ENCODE measurements around the gene IGFL4.

The IGFL4 gene

DNA sequence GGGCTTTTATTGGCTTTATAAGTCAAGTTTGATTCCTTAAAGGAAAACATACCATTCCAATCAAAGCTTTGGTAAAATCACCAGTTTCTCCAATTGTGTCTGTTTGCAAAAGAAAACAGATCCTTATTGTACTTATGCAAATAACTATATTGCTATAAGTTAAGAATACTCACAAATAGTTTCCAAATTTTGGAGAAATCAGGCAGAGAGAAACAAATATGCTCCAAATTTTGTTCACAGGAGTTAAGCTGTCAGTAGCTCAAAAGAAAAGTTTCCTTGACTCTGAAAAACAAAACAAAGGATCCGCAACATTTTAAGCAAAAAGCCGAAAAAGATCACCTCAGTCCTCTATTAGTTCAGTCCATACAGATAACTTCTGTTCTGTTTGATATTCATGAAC, 19.2 kb upstream of the IGFL4 start:
- no peak for DNase-seq

DNA sequence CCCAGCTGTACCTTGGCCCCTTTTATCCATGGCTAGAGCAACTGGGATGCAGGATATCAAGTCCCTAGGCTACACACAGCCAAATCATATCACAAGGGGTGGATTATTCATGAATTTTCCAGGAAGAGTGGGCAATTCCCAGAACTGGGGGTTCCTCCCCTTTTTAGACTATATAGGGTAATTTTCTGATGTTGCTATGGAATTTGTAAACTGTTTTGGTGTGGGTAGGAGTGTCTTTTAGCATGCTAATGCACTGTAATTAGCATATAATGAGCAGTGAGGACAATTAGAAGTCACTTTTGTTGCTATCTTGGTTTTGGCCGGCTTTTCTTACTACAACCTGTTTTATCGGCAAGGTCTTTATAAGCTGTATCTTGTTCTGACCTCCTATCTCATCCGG, 18.0 kb upstream of the IGFL4 start:
- no peak for DNase-seq

DNA sequence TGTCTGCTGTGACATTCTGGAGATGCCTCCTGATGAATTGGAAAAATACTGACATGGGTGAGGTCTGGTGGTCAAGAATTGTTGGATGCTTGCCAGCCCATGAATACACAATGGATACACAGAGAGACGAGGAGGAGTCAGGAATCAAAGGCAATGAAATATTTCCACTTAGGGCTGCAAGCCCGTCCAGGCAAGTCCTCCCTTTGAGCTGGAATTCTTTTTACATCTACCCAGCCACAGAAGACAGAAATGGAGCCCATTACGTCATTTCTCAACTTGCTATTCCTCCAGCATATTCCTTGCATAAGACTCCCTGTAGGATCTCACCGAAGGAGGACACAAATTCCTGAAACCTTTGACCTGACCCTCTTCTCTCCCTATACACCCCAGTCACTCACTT, 15.7 kb upstream of the IGFL4 start:
- no peak for DNase-seq

DNA sequence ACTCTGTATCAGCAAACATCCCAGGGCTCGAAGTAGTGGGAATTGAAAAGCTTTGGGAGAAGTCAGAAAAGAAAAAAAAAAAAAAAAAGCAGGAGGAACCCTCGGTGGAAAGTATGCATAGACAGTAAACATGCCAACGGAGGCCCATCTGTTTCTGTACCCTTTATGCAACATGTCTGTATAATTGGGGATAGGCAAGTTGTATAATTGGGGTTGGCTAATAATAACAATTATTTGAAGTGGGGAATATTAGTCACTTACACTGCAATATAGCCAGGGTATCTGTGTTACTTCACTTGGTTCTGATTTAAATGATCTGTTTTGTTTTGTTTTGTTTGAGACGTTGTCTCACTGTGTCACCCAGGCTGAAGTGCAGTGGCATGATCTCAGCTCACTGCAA, 12.1 kb upstream of the IGFL4 start:
- DNase-seq: no peak

DNA sequence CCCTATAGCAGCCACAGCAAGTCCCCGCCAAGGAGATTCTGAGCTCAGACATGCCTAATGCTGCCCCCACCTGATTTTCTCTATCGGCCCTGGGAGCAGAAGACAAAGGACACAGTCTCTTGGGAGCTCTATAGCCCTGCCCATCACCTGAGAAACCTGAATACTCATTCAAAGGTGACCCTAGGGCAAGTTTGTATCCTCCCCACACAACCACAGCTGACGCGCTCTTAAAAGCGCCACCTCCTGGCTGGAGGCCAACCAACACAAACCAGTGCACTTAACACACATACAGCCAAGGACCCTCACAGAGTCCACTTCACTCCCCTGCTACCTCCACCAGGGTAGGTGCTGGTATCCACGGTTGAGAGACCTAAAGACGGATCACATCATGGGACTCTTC, 8.8 kb upstream of the IGFL4 start:
- DNase-seq: no peak

DNA sequence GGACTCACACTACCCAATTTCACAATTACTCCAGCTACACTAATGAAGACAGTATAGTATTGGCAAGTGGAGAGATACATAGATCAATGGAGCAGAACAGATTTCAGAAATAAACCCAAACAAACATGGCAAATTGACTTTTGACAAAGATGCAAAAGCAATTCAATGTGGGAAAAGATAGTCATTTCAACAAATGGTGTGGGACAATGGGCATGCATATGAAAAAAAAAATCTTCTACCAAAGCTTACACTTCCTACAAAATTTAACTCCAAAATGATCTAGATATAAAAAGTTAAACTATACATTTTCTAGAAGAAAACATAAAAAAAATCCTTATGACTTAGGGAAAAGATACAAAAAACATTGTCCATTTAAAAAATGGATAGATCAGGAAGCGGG, 2.7 kb upstream of the IGFL4 start:
- no peak for DNase-seq

DNA sequence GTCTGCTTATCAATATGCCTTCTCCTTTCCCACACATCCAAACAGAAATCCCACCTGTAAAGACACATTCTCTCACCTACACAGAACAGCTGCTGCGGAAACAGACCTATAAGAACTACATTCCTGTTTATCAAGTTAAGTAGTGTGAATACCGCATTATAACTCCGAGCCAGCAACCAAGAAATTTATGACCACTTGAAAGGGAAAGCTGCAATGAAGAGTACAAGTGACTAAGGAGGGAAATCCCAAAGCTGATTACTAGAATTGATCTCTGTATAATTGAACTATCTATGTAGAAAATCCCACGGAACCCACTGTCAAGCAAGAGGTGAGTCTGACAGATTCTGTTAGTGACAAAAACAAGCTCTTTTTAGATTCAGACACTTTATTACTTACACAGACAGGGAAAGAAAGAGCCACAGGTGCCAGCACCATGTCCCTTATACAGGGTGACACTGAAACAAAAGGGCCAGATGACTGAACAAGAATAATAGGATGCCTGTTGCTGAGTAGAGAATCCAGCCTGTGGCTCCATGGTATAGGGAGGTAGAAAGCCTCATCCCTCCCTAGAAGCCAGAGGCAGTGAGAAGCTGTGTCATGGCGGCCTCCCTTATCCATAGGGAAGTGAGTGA, 1.6 kb upstream of the IGFL4 start:
- DNase-seq: no peak

DNA sequence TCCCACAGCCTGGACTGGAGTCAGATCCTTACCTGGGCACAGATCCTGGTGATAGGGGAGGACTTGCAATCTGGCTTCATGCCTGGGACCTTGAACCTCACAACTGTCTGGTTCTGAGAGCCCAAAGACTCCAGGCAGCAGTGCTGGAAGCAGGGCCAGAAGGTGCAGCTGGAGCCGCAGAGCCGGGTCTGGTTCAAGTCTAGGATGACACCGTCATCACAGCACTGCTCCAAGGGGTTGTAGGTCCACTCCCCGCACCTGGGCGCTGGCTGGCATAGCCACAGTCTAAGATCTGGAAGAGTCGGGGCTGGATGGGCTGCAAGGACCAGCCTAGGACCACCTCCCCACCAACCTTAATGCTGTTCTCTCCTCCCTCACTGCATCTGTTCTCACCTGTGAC, 677 bp downstream of the IGFL4 start:
- DNase-seq: no peak

DNA sequence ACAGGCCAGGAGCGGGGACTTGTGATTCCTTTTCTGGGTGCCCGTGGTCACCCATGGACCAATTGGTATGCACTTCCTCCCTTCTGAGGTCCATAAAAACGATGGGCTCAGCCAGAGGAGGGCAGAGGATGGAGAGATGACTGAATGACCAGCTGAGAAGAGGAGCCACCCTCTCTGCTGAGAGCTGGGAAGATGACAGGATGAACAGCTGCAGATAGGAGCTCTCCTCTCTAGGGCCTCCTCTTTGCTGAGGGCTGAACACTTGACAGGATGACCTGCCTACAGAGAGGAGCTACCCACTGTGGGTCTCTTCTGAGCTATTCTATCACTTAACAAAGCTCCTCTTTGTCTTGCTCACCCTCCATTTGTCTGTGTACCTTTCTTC, 4.1 kb downstream of the IGFL4 start:
- no peak for DNase-seq

DNA sequence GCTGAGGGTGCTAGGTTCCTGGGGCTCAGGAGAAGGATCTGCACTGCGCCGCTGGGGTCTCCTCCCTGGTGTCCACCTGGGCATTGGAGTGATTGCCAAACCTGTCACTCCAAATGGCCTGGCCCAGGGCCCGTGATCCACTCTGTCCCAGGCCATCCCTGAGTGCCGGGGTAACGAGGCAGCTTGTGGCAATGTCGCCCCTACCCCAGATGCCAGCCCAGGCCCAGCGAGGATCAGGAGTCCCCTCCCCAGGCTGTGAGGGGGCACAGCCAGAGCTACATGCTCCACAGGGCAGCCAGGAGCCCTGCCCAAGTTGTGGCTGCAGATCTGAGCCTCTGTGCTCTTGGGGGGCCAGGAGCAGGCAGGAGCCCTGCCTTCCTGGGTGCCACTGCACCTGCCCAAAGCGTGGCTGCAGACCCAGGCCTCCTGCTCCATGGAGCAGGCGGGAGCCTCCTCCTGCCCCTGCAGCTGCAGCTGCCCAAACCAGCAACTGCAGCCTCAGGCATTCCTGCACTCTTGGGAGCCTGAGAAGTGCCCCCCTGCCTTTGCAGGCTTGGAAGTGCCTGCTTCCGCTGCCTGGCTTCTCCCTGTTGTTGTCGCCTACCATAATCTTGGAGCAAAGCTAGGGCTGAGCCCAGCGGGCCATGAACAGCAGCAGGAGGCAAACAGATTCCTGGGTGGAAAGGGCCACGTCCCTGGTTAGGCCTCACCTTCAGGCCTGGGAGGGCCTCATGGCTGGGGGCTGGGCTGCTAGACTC, 4.6 kb downstream of the IGFL4 start:
- DNase-seq: no peak

DNA sequence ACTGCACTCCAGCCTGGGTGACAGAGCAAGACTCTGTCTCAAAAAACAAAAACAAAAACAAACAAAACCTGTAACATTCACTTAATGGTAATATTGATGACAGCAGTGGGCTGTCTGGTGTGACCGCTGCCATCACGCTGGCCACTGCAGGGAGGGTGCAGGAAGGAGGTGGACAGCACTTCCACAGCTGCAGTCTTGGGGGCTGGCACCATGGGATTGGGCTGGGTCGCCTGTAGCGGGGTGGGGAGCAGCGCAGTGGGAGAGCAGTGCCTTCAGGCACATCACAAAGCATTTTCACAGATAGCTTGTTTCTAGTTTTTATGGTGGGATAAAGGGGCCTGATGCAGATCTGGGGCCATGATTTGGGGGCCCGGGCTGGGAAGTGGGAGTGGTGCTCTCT, 5.3 kb downstream of the IGFL4 start:
- DNase-seq: no peak

DNA sequence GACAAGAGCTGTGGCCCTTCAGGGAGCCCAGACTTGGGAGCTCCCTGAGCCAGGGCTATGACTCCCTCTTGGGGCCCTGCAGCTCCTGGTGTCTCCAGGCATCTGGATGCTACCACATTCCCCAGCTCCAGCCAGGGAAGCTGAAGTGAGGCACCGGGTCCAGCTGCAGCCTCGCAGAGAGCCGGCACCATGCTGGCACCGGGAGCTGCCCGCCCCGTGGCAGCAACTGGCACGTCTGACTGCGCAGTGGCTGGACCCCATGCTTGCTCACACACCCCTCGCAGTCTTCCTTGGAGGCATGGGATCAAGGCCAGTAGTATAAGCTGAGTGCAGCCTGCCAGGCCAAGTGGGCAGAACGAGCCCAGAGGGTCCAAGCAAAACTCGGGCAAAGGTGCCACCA, 7.4 kb downstream of the IGFL4 start:
- no peak for DNase-seq

DNA sequence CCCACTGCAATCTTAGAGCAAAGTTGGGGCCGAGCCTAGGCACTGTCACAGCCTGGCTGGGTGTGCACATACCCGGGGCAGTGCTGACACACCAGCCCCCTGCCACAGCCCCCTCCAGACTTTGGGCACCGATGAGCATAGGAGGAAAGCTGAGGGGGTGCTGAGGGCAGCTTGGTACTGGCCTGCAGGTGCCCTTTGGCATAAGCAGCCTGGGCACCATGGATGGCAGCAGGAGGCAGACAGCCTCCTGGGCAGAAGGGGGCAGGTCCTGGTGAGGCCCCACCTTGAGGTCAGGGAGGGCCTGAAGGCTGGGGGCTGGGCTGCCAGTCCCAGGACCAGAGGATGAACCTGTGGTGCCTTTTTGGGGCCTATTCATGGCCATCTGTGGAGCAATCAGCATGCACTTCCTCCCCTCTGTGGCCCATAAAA, 8.2 kb downstream of the IGFL4 start:
- no peak for DNase-seq

DNA sequence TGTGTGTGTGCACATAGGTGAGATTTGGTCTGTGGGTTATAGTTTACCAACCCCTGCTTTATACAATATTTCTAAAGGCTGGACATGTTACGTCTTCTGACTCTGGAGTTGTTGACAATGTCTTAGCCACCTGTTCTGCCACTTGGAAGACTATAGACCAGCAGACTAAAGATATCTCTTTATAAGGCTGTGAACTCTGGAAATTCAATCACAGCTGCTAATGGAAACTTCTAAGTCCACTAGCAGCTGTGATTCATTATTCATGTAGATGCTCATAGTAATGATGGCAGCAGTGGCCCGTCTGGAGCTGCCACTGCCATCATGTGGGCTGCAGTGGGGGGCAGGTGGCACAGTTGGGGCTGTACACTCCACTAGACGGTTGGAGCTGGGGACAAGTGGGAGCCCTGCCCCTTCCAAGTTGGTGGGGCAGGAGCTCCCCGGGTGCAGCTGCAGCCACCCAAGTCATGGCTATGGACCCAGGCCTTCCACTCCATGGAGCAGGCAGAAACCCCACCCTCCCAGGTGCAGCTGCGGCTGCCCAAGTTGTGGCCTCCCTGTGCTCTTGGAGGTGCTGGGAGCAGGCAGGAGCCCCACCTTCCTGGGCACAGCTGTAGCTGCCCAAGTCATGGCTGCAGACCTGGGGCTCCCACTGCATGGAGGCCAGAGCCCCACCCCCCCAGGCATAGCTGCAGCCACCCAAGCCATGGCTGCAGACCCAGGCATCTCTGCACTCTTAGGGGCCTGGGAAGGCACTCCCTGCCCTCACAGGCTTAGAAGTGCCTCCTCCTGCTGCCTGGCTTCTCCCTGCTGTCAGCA, 8.8 kb downstream of the IGFL4 start:
- no peak for DNase-seq

DNA sequence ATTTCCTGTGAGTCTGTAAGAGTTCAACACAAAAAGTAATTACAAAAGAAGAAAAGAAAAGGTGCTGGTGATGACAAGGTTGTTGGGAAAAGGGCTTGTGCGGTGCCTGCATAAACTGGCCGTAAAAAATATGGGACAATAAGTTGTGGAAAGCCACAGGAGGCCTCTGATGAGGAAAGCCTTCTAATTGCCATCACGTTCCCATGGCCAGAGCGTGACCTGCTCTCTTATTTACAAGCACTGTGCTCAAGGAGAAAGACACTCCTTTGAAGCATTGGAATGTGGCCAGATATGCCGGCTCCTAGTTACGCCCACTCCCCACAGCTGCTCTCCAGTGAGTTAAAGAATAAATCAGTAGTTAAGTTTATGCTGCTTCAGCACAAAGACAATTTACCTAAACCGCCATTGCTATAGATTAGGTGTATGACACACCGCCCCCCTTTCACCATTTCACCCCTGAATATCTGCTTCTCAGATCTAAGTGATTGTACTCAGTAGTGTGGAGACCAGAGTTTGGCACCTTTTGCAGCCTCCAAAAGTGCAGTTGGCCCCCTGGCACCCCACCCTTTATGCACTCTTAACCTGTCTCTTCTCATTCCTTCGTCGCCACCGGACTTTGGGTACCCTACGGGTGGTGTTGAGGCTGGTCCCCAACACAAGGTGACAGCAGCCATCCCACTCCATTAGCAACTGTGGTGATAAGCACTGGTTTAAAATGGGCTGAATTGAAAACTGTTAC, 9.8 kb downstream of the IGFL4 start:
- no peak for DNase-seq

DNA sequence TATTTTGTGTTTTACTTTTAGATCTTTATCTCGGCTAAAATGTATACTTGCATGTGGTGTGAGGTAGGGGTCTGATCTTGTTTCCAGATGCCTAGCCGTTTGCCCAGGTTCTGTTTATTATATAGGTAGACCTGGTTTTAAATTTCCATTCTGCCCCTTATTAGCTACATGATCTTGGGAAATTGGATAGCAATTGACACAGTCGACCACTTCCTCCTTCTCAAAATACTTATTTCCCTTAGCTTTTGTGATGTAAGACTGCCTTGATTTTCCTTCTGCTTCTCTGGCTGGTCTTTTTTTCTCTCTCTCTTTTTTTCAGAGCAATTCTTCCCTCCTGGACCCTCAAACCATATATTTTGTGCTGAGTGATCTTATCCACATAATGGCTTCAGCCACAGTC, 15.0 kb downstream of the IGFL4 start:
- DNase-seq: no peak

DNA sequence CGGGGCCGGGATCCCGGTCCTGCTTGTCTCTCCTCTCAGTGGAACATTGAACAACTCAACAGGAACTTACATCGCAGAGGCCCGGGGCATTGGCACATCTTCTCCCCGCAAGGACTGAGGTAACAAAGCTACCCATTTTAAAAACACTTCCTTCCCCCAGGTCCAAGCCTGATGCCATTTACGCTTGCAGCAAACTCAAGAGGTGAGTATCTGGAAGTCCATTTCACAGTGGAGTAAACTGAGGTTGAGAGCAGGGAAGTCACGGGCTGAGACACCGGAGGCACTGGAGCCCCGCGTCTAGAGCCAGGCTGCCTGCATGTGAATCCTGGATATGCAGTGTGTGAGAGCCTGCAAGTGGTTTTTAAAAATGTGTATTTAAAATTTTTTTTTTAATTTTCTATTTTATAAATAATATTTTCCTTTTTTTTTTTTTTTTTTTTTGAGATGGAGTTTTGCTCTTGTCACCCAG, 17.5 kb downstream of the IGFL4 start:
- no peak for DNase-seq

DNA sequence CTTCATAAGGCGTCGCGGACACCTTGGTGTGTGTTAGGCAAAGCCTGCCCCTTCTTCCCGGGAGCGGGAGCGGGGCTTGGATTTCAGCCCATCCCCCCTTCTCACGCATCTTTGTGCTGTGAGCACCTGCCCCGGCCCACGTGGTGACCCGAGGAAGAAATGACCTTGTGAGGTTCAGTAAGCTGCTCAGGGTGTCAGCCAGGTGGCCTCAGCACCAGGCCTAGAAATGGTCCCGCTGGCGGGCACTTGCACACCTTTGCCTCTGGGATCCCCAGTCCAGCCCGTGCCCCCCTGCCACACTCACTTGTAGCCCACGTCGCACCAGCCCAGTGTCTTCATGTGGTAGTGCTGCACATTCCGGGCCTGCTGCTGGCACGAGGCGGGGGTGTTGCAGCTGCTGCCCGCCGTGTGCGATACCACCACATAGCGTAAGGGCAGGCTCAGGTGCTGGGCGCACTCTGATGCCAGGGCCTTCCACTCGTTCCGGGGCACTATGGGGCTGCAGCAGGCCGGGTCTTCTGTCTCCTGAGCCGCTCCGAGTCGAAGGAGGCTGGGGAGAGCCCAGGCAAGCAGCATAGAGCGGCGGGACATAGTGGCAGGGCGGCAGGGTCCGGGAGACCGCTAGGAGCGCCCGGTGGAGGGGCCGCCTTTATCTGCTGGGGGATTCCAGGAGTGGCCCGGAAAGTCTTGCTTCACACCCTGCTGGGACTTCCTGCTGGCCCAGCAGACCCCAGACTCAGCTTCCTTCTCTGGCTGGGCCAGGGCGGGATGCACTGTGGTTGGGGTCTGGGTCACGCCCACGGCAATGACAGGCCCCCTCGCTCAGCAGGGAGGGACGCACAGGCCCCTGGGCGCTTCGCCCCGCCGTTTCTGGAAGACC, 18.1 kb downstream of the IGFL4 start, which contains the start of gene PGLYRP1:
PGLYRP1 (minus strand) TSS at position 623 of the 880 bp plus-strand sequence; CDS start at position 591, 32 bp downstream.
- DNase-seq: no peak

DNA sequence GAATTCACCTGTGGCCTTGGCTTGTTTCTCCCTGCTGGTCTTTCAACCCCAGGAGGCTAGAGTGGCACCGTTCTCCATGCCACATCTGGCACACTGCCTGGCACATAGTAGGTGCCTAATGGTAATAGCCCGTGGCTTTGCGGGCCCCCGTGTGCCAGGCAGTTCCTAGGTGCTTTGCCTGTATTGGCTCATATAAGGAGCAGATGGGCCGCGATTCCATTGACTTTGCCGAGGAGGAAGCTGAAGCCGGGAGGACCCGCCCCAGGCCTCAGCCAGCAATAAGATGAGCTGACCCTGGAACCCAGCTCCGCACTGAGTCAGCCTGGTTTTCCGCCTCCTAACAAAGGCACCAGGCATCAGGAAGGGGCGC, 18.8 kb downstream of the IGFL4 start:
- no peak for DNase-seq

DNA sequence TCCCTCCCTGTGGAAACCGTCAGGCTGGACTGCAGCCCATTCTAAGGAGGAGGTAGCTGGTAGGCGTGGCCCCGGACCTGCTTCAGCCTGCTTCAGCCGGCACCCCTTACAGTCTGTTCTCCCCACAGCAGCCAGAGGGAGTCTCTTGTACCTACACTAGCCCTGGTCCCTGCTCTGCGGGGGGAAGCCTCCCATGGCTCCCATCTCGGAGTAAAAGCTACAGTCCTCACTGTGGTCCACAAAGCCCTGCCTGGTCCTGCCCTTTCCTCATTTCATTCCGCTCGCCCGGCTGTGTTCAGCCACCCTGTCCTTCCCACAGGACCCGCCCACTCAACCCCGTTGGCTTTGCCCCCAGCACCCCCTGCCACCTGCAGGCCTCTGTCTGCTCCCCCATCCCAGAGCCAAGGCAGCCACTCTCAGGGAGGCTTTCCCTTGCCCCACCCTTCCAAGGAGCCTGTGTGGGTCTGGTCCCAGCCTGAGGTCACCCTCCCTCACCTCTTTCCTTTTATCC, 19.2 kb downstream of the IGFL4 start:
- no peak for DNase-seq

DNA sequence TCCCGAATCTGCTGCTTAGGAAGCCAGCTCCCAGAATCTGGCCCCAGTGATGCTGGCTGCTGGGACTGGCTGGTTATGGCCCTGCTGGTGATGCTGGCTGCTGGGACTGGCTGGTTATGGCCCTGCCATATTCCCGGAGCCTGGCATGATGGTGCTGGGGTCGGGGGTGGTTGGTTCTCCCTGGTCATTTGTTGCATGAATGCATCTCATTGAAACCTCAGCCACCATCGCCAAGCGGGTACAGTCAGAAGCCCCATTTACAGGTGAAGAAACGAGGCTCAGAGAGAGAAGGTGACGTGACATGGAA, 20.0 kb downstream of the IGFL4 start:
- no peak for DNase-seq

DNA sequence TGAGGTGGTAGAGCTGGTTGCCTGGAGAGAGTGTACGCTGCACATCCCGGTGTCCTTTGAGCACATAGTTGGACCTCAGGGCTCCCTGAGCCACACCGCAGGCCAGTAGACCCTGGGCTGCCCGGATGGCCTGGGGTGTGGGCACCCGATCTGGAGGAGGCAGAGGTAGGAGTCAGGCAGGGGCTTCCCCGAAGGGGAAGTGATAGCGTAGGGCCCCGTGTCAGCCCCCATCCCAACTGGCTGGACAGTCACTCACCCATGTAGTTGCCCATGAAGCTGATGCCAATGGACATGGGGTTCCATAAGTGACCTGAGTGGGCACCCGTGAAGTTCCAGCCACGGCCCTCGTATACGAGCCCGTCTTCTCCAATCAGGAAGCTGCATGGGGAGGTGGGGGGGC, 21.5 kb downstream of the IGFL4 start:
- no peak for DNase-seq
